ENCODE measurements around the gene DCST2.

GRCh38 chr1:155035936-155036335 lies 2.4 kb upstream of the DCST2 start:
- TF ChIP-seq GATA3 (IDR thresholded peaks at IDR 0.05; ENCODE audit: low read depth, low read length) (no peak), GATA2 (IDR thresholded peaks at IDR 0.05; ENCODE audit: low read depth, low read length) (no peak)

All from SH-SY5Y (cell line).